Lower leg skin (tissue), 3 donors: ENCODE data around the gene SLC43A2.

ENCODE experiments used
- POLR2A ChIP-seq, 2 donors: fragments of 450-650 bp; IDR thresholded peaks; one replicate each; pipeline ENCODE4 v1.6.1; 2016 to 2017; ENCODE audit warnings: antibody characterized with exemption in 2 of 2, mild to moderate bottlenecking in 1 of 2, moderate library complexity in 1 of 2
- TF ChIP-seq, protein P1 (sequence below), 3 donors: fragments of 450-650 bp; IDR thresholded peaks; one replicate each; pipeline ENCODE4 v1.5.1; 2016; ENCODE audit warnings: antibody characterized with exemption in 3 of 3, mild to moderate bottlenecking in 3 of 3, moderate library complexity in 2 of 3

DNA sequence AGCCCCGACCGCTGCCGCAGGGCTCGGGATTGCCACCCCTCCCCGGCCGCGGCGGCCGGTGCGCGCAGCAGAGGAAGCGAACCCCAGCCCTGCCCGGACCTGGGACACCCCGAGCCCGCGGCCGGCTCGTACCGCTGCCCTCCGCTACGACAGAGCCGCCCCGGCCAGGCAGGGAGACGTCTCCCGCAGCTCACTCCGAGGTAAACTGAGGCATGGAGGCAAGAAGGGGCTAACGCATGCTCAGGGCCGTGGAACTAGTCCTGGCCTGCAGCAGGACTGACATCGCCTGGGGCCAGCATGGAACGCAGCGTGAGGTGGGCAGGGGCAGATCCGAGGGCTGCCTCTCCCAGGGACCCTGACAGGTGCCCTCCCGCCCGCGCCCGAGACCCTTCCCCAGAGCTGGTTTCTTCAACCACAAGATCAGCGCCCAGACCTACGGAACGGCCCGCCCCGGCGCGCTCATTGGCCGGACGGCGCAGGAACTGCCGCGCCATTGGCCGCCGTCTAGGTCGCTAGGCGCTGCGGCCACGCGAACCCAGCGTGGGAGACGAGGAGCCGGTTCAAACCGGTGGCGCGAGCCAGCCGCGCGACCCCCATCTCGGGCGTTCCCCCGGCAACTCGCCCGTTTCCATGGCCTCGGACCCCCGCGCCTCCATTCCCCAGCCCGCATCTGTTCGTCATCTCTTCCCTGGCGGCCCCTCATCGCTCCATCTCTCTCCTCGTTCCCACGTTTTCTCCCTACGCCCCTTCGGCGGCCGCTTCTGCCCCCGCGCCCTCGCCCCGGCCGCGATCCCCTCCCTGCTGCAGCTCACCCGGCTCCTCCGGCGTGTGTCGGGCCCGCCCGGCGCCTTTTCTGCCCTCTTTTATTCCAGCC, at the start of gene SLC43A2:
- TF ChIP-seq POLR2A (IDR thresholded peaks at IDR 0.05), result no peak
- TF ChIP-seq, protein P1, sequence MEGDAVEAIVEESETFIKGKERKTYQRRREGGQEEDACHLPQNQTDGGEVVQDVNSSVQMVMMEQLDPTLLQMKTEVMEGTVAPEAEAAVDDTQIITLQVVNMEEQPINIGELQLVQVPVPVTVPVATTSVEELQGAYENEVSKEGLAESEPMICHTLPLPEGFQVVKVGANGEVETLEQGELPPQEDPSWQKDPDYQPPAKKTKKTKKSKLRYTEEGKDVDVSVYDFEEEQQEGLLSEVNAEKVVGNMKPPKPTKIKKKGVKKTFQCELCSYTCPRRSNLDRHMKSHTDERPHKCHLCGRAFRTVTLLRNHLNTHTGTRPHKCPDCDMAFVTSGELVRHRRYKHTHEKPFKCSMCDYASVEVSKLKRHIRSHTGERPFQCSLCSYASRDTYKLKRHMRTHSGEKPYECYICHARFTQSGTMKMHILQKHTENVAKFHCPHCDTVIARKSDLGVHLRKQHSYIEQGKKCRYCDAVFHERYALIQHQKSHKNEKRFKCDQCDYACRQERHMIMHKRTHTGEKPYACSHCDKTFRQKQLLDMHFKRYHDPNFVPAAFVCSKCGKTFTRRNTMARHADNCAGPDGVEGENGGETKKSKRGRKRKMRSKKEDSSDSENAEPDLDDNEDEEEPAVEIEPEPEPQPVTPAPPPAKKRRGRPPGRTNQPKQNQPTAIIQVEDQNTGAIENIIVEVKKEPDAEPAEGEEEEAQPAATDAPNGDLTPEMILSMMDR (IDR thresholded peaks at IDR 0.05), result no peak
